ENCODE results near the gene HDHD5.

Gene HDHD5

DNA sequence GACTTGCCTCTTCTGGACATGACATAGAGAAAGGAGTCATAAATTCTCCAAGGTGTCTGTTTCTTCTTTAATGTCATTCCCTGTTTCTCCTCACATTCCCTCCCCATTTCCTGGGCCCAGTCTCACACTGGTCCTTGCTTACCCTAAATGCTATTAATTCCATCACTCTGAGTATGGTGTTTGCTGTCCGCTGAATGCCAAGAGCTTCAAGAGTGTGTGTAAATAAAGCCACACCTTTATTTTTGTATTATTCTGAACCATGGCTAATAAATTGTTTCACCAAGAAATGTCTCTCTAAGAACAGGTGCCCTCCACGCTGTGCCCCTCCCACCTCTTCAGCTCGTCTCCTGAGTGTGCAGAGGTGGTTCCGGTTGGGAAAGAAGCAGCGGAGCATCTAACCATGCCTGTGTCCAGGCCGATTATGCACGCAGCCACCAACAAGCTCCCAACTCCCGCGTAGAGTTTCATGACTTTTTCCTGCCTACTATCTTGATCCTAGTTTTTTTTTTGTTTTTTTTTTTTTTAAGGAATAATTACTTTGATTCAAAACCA lies 46.5 kb downstream of the HDHD5 start:
- TF ChIP-seq, protein P1, sequence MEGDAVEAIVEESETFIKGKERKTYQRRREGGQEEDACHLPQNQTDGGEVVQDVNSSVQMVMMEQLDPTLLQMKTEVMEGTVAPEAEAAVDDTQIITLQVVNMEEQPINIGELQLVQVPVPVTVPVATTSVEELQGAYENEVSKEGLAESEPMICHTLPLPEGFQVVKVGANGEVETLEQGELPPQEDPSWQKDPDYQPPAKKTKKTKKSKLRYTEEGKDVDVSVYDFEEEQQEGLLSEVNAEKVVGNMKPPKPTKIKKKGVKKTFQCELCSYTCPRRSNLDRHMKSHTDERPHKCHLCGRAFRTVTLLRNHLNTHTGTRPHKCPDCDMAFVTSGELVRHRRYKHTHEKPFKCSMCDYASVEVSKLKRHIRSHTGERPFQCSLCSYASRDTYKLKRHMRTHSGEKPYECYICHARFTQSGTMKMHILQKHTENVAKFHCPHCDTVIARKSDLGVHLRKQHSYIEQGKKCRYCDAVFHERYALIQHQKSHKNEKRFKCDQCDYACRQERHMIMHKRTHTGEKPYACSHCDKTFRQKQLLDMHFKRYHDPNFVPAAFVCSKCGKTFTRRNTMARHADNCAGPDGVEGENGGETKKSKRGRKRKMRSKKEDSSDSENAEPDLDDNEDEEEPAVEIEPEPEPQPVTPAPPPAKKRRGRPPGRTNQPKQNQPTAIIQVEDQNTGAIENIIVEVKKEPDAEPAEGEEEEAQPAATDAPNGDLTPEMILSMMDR (IDR thresholded peaks at IDR 0.05; ENCODE audit: poor library complexity, severe bottlenecking): no peak
- DNase-seq (ENCODE audit: low spot score) (no peak), ATAC-seq (ENCODE audit: low read depth) (peak; percentile 20; the same call in 1 of the 3 replicates)
- Histone ChIP-seq H3K4me1 (ENCODE audit: insufficient read depth, poor library complexity, severe bottlenecking) (no peaks in the 10 kb centered on the region), H3K27me3 (ENCODE audit: insufficient read depth, poor library complexity, severe bottlenecking) (no peaks in the 10 kb centered on the region), H3K9me3 (ENCODE audit: severe bottlenecking) (no peaks in the 10 kb centered on the region), H3K27ac (ENCODE audit: poor library complexity, severe bottlenecking) (no peak overlapping the region), H3K36me3 (ENCODE audit: low read depth) (peaks cover 3% of the 10 kb centered on the region; the same call in 1 of the 2 replicates), H3K4me3 (ENCODE audit: severe bottlenecking) (no peak overlapping the region)

DNA sequence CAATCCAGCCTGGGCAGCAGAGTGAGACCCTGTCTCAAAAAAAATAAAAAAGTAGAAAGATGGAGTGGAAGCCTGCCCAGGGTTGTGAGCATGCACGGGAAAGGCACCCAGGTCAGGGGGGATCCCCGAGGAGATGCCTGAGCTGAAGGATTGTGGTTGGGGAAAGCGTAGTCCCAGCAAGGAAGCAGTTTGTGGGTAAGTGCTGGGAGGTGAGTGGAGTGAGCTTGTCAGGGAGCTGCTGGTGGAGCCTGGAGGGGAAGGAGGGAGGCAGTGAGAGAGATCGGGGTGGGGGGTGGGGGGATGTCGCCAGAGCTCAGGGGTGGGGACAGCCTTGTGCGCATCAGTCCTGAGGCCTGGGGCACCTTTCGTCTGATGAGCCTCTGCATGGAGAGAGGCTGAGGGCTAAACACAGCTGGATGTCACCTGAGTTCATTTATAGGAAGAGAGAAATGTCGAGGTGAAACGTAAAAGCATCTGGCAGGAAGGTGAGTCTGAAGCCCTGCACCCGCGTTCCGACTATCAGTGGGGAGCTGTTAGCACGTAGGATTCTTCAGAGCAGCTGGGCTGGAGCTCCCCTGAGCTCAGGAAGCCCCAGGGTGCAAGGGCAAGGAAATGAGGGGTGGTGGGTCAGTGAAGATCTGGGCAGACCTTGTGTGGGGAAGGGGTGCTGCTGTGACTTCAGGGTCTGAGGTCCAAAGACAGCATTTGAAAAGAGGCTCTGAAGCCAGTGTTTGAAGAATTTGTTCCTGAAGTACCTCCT lies 48.1 kb downstream of the HDHD5 start:
- no peak for DNase-seq (ENCODE audit: low spot score)
- Histone ChIP-seq H3K27me3 (ENCODE audit: insufficient read depth, poor library complexity, severe bottlenecking) (no peaks in the 10 kb centered on the region), H3K9me3 (ENCODE audit: severe bottlenecking) (no peaks in the 10 kb centered on the region), H3K4me1 (ENCODE audit: insufficient read depth, poor library complexity, severe bottlenecking) (no peaks in the 10 kb centered on the region), H3K27ac (ENCODE audit: poor library complexity, severe bottlenecking) (no peak overlapping the region), H3K4me3 (ENCODE audit: severe bottlenecking) (no peak overlapping the region), H3K36me3 (ENCODE audit: low read depth) (peaks cover 6% of the 10 kb centered on the region; the same call in 1 of the 2 replicates)
- TF ChIP-seq, protein P1 (IDR thresholded peaks at IDR 0.05; ENCODE audit: poor library complexity, severe bottlenecking): no peak
- ATAC-seq (ENCODE audit: low read depth): no peak

DNA sequence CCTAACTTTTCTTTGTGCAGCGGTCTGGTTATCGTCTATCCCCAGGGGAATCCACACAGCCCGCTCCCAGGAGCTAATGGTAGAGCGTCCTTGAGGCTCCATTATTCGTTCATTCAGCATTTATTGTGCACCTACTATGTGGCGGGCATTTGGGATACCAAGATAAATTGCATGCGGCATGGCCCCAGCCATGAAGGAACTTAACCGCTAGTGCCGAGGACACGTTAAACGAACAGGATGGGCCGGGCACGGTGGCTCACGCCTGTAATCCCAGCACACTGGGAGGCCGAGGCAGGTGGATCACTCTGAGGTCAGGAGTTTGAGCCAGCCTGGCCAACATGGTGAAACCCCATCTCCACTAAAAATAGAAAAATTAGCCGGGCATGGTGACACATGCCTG lies 49.1 kb downstream of the HDHD5 start:
- TF ChIP-seq, protein P1 (IDR thresholded peaks at IDR 0.05; ENCODE audit: poor library complexity, severe bottlenecking): no peak
- no peak for DNase-seq (ENCODE audit: low spot score)
- H3K4me3 ChIP-seq (ENCODE audit: severe bottlenecking): no peak overlapping the region
- H3K9me3 ChIP-seq (ENCODE audit: severe bottlenecking): no peaks in the 10 kb centered on the region
- peaks cover 13% of the 10 kb centered on the region for H3K36me3 ChIP-seq (ENCODE audit: low read depth)
- no peaks in the 10 kb centered on the region for H3K4me1 ChIP-seq (ENCODE audit: insufficient read depth, poor library complexity, severe bottlenecking)
- ATAC-seq (ENCODE audit: low read depth): no peak
- no peaks in the 10 kb centered on the region for H3K27me3 ChIP-seq (ENCODE audit: insufficient read depth, poor library complexity, severe bottlenecking)
- no peak overlapping the region for H3K27ac ChIP-seq (ENCODE audit: poor library complexity, severe bottlenecking)

DNA sequence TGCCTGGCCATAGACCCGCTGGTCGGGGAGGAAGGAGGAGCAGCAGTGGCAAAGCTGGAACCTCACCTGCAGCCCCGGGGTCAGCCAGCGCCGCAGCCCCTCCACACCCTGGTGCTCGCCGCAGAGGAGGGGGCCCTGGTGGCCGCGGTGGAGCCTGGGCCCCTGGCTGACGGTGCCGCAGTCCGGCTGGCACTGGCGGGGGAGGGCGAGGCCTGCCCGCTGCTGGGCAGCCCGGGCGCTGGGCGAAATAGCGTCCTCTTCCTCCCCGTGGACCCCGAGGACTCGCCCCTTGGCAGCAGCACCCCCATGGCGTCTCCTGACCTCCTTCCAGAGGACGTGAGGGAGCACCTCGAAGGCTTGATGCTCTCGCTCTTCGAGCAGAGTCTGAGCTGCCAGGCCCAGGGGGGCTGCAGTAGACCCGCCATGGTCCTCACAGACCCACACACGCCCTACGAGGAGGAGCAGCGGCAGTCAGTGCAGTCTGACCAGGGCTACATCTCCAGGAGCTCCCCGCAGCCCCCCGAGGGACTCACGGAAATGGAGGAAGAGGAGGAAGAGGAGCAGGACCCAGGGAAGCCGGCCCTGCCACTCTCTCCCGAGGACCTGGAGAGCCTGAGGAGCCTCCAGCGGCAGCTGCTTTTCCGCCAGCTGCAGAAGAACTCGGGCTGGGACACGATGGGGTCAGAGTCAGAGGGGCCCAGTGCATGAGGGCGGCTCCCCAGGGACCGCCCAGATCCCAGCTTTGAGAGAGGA lies 49.8 kb downstream of the HDHD5 start:
- TF ChIP-seq, protein P1 (IDR thresholded peaks at IDR 0.05; ENCODE audit: poor library complexity, severe bottlenecking): no peak
- Histone ChIP-seq H3K4me3 (ENCODE audit: severe bottlenecking) (no peak overlapping the region), H3K27ac (ENCODE audit: poor library complexity, severe bottlenecking) (no peak overlapping the region), H3K4me1 (ENCODE audit: insufficient read depth, poor library complexity, severe bottlenecking) (no peaks in the 10 kb centered on the region), H3K9me3 (ENCODE audit: severe bottlenecking) (no peaks in the 10 kb centered on the region), H3K27me3 (ENCODE audit: insufficient read depth, poor library complexity, severe bottlenecking) (no peaks in the 10 kb centered on the region), H3K36me3 (ENCODE audit: low read depth) (peaks cover 13% of the 10 kb centered on the region)
- DNase-seq (ENCODE audit: low spot score) (no peak), ATAC-seq (ENCODE audit: low read depth) (no peak)
